ENCODE results near the gene CR2.

The CR2 gene

DNA sequence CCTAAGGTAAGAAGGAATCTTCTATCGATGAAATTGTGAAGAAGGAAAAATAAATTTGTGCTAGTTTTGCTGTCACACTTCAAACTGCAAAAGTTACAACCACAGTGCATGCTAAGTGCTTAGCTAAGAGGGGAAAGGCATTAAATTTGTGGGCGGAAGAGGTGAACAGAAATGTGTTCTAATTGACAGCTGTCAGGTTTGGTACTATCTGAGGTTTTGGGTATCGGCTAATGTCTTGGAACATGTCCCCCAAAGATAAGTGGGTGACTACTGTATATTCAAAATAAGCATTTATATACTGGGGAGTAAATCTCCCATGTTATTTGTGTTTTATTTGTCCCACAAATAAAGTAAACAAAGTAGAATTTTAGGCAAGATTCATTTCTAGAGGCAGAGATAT is 49.8 kb downstream of the CR2 start:
- TF ChIP-seq, protein P1, sequence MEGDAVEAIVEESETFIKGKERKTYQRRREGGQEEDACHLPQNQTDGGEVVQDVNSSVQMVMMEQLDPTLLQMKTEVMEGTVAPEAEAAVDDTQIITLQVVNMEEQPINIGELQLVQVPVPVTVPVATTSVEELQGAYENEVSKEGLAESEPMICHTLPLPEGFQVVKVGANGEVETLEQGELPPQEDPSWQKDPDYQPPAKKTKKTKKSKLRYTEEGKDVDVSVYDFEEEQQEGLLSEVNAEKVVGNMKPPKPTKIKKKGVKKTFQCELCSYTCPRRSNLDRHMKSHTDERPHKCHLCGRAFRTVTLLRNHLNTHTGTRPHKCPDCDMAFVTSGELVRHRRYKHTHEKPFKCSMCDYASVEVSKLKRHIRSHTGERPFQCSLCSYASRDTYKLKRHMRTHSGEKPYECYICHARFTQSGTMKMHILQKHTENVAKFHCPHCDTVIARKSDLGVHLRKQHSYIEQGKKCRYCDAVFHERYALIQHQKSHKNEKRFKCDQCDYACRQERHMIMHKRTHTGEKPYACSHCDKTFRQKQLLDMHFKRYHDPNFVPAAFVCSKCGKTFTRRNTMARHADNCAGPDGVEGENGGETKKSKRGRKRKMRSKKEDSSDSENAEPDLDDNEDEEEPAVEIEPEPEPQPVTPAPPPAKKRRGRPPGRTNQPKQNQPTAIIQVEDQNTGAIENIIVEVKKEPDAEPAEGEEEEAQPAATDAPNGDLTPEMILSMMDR (IDR thresholded peaks at IDR 0.05; ENCODE audit: control extremely low read depth, extremely low read depth, low read depth, missing control alignments), result no peak
- no peak for DNase-seq (ENCODE audit: extremely low spot score)
- POLR2A ChIA-PET, result no interaction called here
- CTCF ChIA-PET, result interaction anchor here (0.7 to 1.8 kb wide), 2 partner anchors 19 to 49 kb away, joined by 4 to 7 read pairs; partner anchors contain the start of gene CR2

DNA sequence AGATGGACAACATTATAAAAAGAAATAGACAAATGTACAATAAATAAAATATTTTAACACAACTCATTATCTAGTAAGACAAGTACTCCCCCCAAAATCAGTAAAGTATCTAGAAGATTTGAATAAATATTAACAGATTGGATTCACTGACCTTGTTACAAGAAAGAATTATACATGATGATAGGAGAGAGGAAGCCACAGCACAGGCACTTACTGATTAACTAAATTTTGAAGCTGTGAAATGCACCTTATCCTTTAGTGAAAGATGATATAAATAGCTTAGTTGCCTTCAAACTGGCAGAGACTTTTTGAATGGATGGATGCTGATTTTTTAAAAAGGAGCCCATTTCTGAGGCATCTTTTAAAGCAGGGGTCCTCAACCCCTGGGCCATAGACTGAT is 50.3 kb downstream of the CR2 start:
- CTCF ChIA-PET, result interaction anchor here (0.7 kb wide), 1 partner anchor 19 kb away, joined by 4 read pairs; no protein-coding TSS in a partner anchor
- POLR2A ChIA-PET, result no interaction called here
- TF ChIP-seq, protein P1 (IDR thresholded peaks at IDR 0.05; ENCODE audit: control extremely low read depth, extremely low read depth, low read depth, missing control alignments), result no peak
- DNase-seq (ENCODE audit: extremely low spot score), result no peak

DNA sequence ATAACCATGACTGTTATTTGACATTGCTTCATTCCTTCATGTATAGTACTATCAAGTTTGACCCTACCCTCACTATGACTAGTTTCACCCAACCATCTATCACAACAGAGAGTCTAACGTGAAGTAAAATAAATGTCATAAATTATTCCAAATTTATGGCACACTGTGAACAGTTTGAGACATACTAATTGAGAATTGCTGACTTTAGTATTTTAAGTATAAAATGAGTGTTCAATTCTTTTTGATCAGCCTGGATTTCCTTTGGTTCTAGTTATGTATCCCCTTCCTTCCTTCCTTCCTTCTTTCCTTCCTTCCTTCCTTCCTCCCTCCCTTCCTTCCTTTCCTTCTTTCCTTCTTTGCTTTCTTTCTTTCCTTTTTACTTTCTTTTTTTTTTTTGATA is 56.3 kb downstream of the CR2 start:
- POLR2A ChIA-PET, result no interaction called here
- no peak for DNase-seq (ENCODE audit: extremely low spot score)
- TF ChIP-seq, protein P1 (IDR thresholded peaks at IDR 0.05; ENCODE audit: control extremely low read depth, extremely low read depth, low read depth, missing control alignments), result no peak
- CTCF ChIA-PET, result interaction anchor here (1.5 to 2.5 kb wide), 2 partner anchors 11 to 12 kb away, joined by 3 to 7 read pairs; no protein-coding TSS in a partner anchor

DNA sequence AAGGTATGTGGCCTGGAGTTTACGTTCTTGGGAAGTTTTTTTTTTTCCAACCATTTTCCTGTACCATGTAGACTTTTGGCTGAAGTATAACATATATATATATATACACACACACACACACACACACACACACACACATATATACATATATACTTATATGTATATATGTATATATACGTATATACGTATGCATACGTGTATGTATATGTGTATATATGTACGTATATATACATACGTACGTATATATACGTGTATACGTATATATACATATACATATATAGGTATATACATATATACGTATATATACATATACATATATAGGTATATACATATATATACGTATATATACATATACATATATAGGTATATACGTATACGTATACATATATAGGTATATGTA is 60.8 kb downstream of the CR2 start:
- CTCF ChIA-PET, result interaction anchor here (1.2 kb wide), 1 partner anchor 8 kb away, joined by 3 read pairs; no protein-coding TSS in a partner anchor
- TF ChIP-seq, protein P1 (IDR thresholded peaks at IDR 0.05; ENCODE audit: control extremely low read depth, extremely low read depth, low read depth, missing control alignments), result no peak
- no peak for DNase-seq (ENCODE audit: extremely low spot score)
- POLR2A ChIA-PET, result no interaction called here

DNA sequence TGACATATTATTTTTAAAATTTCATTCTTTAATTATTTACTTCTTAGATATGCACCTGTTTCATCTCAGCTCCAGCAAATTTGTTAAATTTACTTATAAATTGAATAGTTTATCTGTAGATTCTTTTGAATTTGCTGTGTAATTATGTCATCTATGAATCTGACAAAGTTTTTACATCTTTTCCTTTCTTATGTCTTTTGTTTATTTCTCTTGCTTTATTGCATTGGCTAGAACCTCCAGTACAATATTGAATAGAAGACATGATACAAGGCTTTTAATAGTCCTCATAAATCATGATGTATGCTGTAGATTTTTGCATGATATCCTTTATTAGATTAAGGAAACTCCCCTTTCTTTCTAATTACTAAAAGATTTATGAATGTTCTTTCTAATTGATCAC is 62.6 kb downstream of the CR2 start:
- TF ChIP-seq, protein P1 (IDR thresholded peaks at IDR 0.05; ENCODE audit: control extremely low read depth, extremely low read depth, low read depth, missing control alignments), result no peak
- no peak for DNase-seq (ENCODE audit: extremely low spot score)
- ChIA-PET CTCF (no interaction called here), POLR2A (no interaction called here)

DNA sequence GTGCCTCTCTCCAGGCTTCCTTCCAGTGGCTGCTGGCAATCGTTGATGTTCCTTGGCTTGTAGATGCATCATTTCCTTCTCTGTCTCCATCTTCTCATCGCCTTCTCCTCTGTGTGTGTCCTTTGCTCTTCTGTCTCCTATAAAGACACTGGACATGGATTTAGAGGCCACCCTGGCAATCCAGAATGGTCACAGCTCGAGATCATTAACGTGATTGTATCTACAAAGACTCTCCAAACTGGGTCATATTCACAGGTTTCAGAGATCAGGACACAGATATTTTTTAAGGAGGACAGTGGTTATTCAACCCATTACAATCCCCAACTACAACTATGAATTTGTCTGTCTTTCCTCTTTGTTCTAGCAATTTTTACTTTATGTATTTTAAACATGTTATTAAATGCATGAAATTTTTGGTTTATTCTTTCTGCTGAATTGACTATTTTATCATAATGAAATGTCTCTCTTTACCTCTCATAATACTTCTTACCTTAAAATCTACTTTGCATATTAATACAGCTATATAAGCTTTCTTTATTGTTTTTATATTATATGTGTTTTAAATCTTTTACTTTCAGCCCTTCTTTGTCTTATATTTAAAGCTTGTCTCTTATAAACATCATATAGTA is 64.6 kb downstream of the CR2 start:
- no peak for DNase-seq (ENCODE audit: extremely low spot score)
- TF ChIP-seq, protein P1 (IDR thresholded peaks at IDR 0.05; ENCODE audit: control extremely low read depth, extremely low read depth, low read depth, missing control alignments), result no peak
- ChIA-PET CTCF (interaction anchor here (1.4 kb wide), 1 partner anchor 19 kb away, joined by 4 read pairs; no protein-coding TSS in a partner anchor), POLR2A (no interaction called here)

Data from GM10248 (cell line).